Activated naive CD4-positive, alpha-beta T cell treated with anti-CD3 and anti-CD28 coated beads, Interleukin-2, amount 50 U/mL, for 16 hours (primary cell): Measurements from ENCODE around the gene TTC4.

ENCODE experiments used
- DNase-seq: peaks from one replicate; pipeline ENCODE4 v3.0.0-alpha.2; 2020

Gene TTC4

GRCh38 chr1:54706419-54706818, 9.2 kb upstream of the TTC4 start:
- no peak for DNase-seq

GRCh38 chr1:54708385-54708784, 7.3 kb upstream of the TTC4 start:
- DNase-seq: no peak

- DNase-seq: no peak
Measured at GRCh38 chr1:54709547-54710292, 5.9 kb upstream of the TTC4 start.

GRCh38 chr1:54710434-54710833, 5.2 kb upstream of the TTC4 start:
- DNase-seq: no peak

- DNase-seq: no peak
Measured at GRCh38 chr1:54710841-54711240, 4.8 kb upstream of the TTC4 start.

- DNase-seq: no peak
Measured at GRCh38 chr1:54711536-54711935, 4.1 kb upstream of the TTC4 start.

- no peak for DNase-seq
Measured at GRCh38 chr1:54714881-54715492, 674 bp upstream of the TTC4 start.

- DNase-seq: no peak
Measured at GRCh38 chr1:54716299-54717047, 812 bp downstream of the TTC4 start.

- no peak for DNase-seq
Measured at GRCh38 chr1:54721719-54722118, 6.1 kb downstream of the TTC4 start.

- DNase-seq: no peak
Measured at GRCh38 chr1:54723985-54724384, 8.3 kb downstream of the TTC4 start.

GRCh38 chr1:54724771-54725170, 9.1 kb downstream of the TTC4 start:
- no peak for DNase-seq

GRCh38 chr1:54728027-54728426, 12.4 kb downstream of the TTC4 start:
- no peak for DNase-seq

GRCh38 chr1:54736685-54737084, 21.0 kb downstream of the TTC4 start:
- DNase-seq: no peak

- DNase-seq: no peak
Measured at GRCh38 chr1:54738244-54738643, 22.6 kb downstream of the TTC4 start.

GRCh38 chr1:54741531-54741930, 25.9 kb downstream of the TTC4 start:
- DNase-seq: no peak

- no peak for DNase-seq
Measured at GRCh38 chr1:54742282-54742681, 26.6 kb downstream of the TTC4 start.

- no peak for DNase-seq
Measured at GRCh38 chr1:54743416-54744226, 28.0 kb downstream of the TTC4 start.

- no peak for DNase-seq
Measured at GRCh38 chr1:54744696-54745095, 29.0 kb downstream of the TTC4 start.

GRCh38 chr1:54745274-54745673, 29.6 kb downstream of the TTC4 start:
- no peak for DNase-seq

- no peak for DNase-seq
Measured at GRCh38 chr1:54745864-54746263, 30.2 kb downstream of the TTC4 start.

- DNase-seq: no peak
Measured at GRCh38 chr1:54748094-54748835, 32.6 kb downstream of the TTC4 start.

- no peak for DNase-seq
Measured at GRCh38 chr1:54750596-54750995, 34.9 kb downstream of the TTC4 start.
